Measurements from ENCODE around the gene ELP6.

DNA sequence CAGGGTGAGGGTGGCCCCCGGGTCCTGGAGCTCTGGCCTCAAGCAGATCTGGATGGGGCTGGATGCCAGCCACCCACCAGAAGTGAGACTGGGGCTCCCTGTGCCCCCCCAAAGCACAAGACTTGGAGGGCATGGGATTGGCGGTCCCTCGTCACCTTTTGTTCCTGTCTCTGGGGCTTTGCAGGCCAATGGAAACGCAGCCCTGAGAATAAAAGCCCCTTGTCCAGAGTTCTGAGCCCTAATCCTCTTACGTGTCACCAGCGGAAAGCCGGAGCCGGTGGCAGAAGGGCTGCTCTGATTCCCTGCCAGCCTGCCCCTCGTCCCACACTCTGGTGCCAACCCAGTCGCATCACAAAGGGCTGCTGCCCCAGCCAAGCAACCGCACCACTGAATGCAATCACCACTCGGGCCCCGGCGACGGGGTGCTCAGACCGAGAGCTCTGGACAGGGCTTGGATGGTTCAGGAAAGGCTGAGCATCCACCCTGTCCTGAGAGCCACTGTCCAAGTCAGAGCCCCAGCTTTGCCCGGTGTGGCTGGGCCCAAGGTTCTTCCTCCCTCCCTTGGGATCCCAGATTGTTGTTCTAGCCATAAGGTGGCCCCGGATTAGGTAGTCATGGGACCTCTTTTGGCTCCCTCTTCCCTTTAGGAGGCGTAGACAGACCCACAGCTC is 22.8 kb upstream of the ELP6 start:
- TF ChIP-seq, protein P1, sequence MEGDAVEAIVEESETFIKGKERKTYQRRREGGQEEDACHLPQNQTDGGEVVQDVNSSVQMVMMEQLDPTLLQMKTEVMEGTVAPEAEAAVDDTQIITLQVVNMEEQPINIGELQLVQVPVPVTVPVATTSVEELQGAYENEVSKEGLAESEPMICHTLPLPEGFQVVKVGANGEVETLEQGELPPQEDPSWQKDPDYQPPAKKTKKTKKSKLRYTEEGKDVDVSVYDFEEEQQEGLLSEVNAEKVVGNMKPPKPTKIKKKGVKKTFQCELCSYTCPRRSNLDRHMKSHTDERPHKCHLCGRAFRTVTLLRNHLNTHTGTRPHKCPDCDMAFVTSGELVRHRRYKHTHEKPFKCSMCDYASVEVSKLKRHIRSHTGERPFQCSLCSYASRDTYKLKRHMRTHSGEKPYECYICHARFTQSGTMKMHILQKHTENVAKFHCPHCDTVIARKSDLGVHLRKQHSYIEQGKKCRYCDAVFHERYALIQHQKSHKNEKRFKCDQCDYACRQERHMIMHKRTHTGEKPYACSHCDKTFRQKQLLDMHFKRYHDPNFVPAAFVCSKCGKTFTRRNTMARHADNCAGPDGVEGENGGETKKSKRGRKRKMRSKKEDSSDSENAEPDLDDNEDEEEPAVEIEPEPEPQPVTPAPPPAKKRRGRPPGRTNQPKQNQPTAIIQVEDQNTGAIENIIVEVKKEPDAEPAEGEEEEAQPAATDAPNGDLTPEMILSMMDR (IDR thresholded peaks at IDR 0.05; ENCODE audit: low read length), result no peak
- TF ChIP-seq EZH2 (IDR thresholded peaks at IDR 0.05; ENCODE audit: borderline replicate concordance, low read length), result no peak
